ENCODE results near the gene PP2D1. TPM values are rescaled to one million over a fixed set of nuclear protein-coding genes. Genes with fewer than 3 reads are reported as not detected.

Gene PP2D1
- total RNA-seq, 1 experiment from 2014 or later, result not detected

DNA sequence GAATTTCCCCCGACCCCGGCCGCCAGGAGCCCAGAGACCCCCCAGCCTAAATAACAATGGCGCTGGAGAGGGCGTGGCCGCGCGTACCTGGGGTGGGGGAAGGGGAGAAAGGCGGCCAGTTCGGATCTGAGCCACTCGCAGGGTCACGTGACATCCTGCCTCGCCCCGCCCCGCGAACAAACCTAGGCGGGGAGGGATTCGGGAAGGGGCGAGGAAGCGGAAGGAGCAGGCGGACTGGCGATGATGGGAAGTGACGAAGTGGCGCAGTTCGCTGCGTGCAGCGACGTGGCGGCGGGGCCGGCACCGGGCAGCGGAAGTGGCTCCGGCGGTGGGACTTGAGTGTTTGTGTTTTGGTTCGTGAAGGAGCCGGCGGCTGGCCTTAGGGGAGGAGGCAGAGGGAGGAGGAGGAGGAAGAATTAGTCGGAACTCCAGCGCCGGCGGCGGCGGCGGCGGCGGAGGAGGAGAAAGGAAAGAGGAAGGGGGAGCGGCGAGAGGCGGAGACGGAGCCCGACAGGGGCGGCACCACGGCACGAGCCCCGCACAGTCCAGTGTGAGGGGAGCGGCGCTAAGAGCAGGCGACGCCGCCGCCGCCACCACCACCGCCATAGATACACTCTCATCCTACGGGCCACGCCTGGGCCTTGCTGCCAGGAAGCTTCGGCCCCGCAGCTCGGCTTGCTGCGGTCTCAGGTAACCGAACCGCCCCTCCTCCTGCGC lies 65.1 kb downstream of the PP2D1 start, which contains the start of gene RAB5A:
Gene RAB5A (plus strand): TSS at position 266 of the 717 bp plus-strand sequence. CDS start 3,802 bp downstream, outside the sequence.
- intact Hi-C loops (cut with micrococcal nuclease; ENCODE audit: unreplicated experiment), result no loop called here
- TF ChIP-seq, protein P1, sequence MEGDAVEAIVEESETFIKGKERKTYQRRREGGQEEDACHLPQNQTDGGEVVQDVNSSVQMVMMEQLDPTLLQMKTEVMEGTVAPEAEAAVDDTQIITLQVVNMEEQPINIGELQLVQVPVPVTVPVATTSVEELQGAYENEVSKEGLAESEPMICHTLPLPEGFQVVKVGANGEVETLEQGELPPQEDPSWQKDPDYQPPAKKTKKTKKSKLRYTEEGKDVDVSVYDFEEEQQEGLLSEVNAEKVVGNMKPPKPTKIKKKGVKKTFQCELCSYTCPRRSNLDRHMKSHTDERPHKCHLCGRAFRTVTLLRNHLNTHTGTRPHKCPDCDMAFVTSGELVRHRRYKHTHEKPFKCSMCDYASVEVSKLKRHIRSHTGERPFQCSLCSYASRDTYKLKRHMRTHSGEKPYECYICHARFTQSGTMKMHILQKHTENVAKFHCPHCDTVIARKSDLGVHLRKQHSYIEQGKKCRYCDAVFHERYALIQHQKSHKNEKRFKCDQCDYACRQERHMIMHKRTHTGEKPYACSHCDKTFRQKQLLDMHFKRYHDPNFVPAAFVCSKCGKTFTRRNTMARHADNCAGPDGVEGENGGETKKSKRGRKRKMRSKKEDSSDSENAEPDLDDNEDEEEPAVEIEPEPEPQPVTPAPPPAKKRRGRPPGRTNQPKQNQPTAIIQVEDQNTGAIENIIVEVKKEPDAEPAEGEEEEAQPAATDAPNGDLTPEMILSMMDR (IDR thresholded peaks at IDR 0.05), result no peak
- TF ChIP-seq SIN3A (IDR thresholded peaks at IDR 0.05; ENCODE audit: borderline replicate concordance, insufficient read depth, low read depth, low read length) (0 out of 2 replicates have a peak, but pooled peaks have one; percentile 24), POLR2AphosphoS5 (IDR thresholded peaks at IDR 0.05; ENCODE audit: low read depth, low read length) (peak; percentile 53; the same call in 1 of the 2 replicates), TCF7L2 (IDR thresholded peaks at IDR 0.05; ENCODE audit: low read depth, low read length) (peak; percentile 30; the same call in 1 of the 2 replicates)
- TF ChIP-seq, protein P2, sequence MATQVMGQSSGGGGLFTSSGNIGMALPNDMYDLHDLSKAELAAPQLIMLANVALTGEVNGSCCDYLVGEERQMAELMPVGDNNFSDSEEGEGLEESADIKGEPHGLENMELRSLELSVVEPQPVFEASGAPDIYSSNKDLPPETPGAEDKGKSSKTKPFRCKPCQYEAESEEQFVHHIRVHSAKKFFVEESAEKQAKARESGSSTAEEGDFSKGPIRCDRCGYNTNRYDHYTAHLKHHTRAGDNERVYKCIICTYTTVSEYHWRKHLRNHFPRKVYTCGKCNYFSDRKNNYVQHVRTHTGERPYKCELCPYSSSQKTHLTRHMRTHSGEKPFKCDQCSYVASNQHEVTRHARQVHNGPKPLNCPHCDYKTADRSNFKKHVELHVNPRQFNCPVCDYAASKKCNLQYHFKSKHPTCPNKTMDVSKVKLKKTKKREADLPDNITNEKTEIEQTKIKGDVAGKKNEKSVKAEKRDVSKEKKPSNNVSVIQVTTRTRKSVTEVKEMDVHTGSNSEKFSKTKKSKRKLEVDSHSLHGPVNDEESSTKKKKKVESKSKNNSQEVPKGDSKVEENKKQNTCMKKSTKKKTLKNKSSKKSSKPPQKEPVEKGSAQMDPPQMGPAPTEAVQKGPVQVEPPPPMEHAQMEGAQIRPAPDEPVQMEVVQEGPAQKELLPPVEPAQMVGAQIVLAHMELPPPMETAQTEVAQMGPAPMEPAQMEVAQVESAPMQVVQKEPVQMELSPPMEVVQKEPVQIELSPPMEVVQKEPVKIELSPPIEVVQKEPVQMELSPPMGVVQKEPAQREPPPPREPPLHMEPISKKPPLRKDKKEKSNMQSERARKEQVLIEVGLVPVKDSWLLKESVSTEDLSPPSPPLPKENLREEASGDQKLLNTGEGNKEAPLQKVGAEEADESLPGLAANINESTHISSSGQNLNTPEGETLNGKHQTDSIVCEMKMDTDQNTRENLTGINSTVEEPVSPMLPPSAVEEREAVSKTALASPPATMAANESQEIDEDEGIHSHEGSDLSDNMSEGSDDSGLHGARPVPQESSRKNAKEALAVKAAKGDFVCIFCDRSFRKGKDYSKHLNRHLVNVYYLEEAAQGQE (IDR thresholded peaks at IDR 0.05; ENCODE audit: insufficient read depth in 1 of 2, low read depth in 2 of 2, low read length in 1 of 2), result 0 out of 4 replicates have a peak, but pooled peaks of 1 of the 2 experiments have one; percentile 29
- in situ Hi-C loops (cut with HindIII; ENCODE audit: low pct_unique_long_range_greater_than_20kb, low sequenced_read_pairs), result no loop called here
- H3K4me1 ChIP-seq (ENCODE audit: control insufficient read depth, insufficient read depth, low read length), result peaks cover 8% of the 10 kb centered on the region
- peak within 1 kb of the TSS; percentile 89 to 97 for H3K4me3 ChIP-seq (ENCODE audit: low read depth in 2 of 2, low read length in 2 of 2)
- H3K36me3 ChIP-seq (ENCODE audit: control insufficient read depth, insufficient read depth, low read length), result peaks cover 7% of the 10 kb centered on the region
- no peaks in the 10 kb centered on the region for H3K27me3 ChIP-seq (ENCODE audit: control insufficient read depth, insufficient read depth, low read length)
- POLR2A ChIA-PET, result no interaction called here
- H3K9me3 ChIP-seq (ENCODE audit: control insufficient read depth, insufficient read depth, low read depth, low read length), result no peaks in the 10 kb centered on the region
- H3K27ac ChIP-seq (ENCODE audit: low read length), result peak within 1 kb of the TSS; percentile 96
- DNase-seq (ENCODE audit: low read depth, low spot score) (peak; percentile 74), ATAC-seq (peak; percentile 97)
- BruUV-seq (replicated peaks), result no TSS peak
- CTCF ChIA-PET, result no interaction called here

DNA sequence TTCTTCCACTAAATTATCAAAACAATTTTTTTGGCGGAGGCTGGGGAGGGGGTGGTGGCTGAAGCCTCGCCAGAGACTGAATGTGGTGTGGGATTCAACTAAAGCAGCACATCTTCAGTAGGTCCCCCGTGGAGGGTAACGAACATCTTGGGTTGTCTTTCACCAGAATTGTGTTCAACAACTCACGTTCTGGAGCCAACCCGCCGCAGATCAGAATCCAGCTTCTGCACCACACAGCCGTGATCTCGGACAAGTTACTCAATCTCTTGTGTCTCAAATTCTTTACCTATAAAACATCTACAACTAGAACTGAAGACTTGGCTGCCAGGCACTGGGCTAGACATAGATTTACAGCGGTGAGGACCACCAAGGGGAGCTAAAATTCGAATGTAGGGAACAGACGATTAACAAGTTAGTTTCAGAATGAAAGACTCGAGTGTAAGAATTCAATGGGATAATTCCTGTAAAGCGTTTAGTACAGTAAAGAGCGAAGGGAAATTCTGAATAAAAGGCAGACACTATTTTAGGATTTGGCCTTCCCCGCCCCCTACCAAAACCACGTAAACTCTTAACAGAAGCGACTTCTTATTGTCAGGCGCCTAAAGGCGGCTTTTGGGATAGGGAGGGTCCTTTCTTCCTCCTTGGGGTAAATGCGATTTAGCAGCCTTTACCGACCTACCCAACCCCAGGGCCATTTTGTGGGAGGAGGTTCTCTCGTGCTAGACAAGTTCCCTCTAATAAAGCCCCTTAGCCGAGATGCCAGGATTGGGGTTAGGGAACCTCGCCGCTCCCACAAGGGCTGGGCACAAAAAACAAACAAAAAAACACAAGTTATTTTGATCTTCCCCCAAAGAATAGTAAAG lies 65.9 kb downstream of the PP2D1 start:
- in situ Hi-C loops (cut with HindIII; ENCODE audit: low pct_unique_long_range_greater_than_20kb, low sequenced_read_pairs) (no loop called here), intact Hi-C loops (cut with micrococcal nuclease; ENCODE audit: unreplicated experiment) (no loop called here)
- no peaks in the 10 kb centered on the region for H3K27me3 ChIP-seq (ENCODE audit: control insufficient read depth, insufficient read depth, low read length)
- ATAC-seq (peak; percentile 32), DNase-seq (ENCODE audit: low read depth, low spot score) (no peak)
- H3K4me1 ChIP-seq (ENCODE audit: control insufficient read depth, insufficient read depth, low read length), result peaks cover 8% of the 10 kb centered on the region
- no peak for TF ChIP-seq SIN3A (IDR thresholded peaks at IDR 0.05; ENCODE audit: borderline replicate concordance, insufficient read depth, low read depth, low read length)
- H3K9me3 ChIP-seq (ENCODE audit: control insufficient read depth, insufficient read depth, low read depth, low read length), result no peaks in the 10 kb centered on the region
- peak overlapping the region; percentile 89 to 97 for H3K4me3 ChIP-seq (ENCODE audit: low read depth in 2 of 2, low read length in 2 of 2)
- TSS peak; percentile 98 for BruUV-seq (replicated peaks)
- ChIA-PET POLR2A (no interaction called here), CTCF (no interaction called here)
- H3K27ac ChIP-seq (ENCODE audit: low read length), result peak overlapping the region; percentile 96
- H3K36me3 ChIP-seq (ENCODE audit: control insufficient read depth, insufficient read depth, low read length), result peaks cover 7% of the 10 kb centered on the region
